K562 treated with DMSO at 1 percent for 4 hours (cell line): ENCODE results near the gene TAX1BP1. TPM values are rescaled to one million over a fixed set of nuclear protein-coding genes. Genes with fewer than 3 reads are reported as not detected.

Experiments
- total RNA-seq: library from RNA; unstranded; fragments of 300-600 nt; gene quantifications from 2 replicates; pipeline ENCODE4 v1.2.3, GENCODE V29; 2022; ENCODE audit not compliant: insufficient read depth

TAX1BP1 gene
- total RNA-seq, result 84.8 and 85.0 TPM in 2 replicates

DNA sequence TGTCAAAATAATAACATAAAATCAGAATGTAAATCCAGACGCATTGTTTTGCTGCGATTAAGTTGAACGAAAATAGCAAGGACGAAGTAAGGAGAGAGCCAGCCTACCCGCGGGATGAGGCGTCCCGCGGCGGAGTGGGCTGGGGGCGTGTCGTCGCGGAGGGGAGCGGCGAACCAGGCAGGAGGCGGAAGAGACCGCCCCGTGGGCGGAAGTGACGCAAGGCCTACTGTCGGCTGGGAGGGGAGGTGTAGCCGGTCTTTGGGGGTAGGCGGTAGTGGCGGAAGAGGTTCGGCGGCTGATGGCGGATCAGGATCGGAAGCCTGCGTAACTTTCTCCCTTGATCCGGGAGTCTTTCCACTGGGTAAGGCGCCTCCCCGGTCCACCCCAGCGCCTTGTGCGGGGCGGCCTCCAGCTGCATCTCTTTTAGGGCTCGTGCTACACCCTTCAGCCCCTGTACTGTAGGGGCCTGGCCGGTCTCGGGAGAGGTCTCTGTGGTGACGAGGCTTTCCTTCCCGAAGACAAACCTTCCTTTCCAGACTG is at the start of gene TAX1BP1:
Gene TAX1BP1 (plus strand): TSS at position 254 of the 540 bp plus-strand sequence. CDS start 8,363 bp downstream, outside the sequence.

Other genes starting within 250 kb of the TAX1BP1 start
- gene HIBADH, start 77.3 kb upstream of the TAX1BP1 start, total RNA-seq, result 19.7 TPM in 2 replicates